Measurements from ENCODE around the gene F2. TPM values are rescaled to one million over a fixed set of nuclear protein-coding genes. Genes with fewer than 3 reads are reported as not detected.

Gene F2
- total and polyA plus RNA-seq, 2 of the 13 experiments (the other 11 are each of a cell fraction or from before 2014, with no cell fraction given), result 330 to 801 TPM

DNA sequence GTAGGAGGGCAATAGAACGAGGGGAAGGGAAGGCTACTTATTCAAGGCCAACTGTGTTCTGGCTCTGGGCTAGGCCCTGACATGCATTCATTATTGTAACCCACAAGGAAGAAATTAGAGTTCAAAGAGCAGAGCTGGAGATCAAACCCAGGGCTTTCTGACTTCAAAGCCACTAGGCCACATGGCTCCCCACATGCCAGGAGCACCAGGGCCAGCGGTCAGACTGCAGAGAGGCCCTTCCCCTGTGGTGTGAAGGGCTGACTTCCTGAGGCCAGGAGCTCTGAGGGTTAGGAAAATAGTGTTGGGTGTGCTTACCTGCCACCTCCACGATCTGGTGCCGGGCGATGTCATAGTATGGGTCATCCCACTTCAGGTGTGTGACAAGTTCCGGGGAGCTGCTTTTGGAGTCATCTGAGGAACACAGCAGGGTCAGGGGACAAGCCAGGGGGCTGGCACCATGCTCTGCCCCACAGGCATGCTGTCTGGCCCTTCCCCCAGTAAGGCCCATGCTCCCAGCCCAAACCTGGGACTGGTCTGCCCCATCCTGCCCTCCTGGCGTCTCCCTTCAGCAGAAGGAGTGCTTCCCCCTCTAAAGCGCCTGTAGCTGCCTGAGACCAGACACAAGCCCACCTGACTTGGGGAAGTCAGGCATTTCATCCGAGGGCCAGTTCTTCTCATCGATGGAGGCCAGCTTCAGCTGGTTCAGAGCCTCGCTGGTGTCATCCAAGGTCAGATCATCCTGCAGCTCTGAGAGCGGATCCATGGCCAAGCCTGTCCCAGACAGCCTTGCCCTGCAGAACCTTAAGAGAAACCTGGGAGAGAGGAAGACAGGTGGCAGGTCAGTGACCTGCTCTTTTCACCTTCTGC, 23.4 kb upstream of the F2 start (continued):
- TF ChIP-seq, protein P1, sequence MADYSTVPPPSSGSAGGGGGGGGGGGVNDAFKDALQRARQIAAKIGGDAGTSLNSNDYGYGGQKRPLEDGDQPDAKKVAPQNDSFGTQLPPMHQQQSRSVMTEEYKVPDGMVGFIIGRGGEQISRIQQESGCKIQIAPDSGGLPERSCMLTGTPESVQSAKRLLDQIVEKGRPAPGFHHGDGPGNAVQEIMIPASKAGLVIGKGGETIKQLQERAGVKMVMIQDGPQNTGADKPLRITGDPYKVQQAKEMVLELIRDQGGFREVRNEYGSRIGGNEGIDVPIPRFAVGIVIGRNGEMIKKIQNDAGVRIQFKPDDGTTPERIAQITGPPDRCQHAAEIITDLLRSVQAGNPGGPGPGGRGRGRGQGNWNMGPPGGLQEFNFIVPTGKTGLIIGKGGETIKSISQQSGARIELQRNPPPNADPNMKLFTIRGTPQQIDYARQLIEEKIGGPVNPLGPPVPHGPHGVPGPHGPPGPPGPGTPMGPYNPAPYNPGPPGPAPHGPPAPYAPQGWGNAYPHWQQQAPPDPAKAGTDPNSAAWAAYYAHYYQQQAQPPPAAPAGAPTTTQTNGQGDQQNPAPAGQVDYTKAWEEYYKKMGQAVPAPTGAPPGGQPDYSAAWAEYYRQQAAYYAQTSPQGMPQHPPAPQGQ (CRISPR knock-in tag; IDR thresholded peaks at IDR 0.05; ENCODE audit: borderline replicate concordance), result no peak
- TF ChIP-seq ZNF441 (CRISPR knock-in tag; IDR thresholded peaks at IDR 0.05; ENCODE audit: borderline replicate concordance) (peak; percentile 63; the same call in 1 of the 2 replicates), YEATS4 (CRISPR knock-in tag; IDR thresholded peaks at IDR 0.05; ENCODE audit: borderline replicate concordance) (peak; percentile 38; the same call in 1 of the 2 replicates), ZNF253 (CRISPR knock-in tag; IDR thresholded peaks at IDR 0.05; ENCODE audit: borderline replicate concordance) (peak; percentile 77; the same call in 1 of the 2 replicates), SYNCRIP (IDR thresholded peaks at IDR 0.05; ENCODE audit: insufficient read depth, low read depth, low read length) (no peak), KMT2B (CRISPR knock-in tag; IDR thresholded peaks at IDR 0.05) (peak; percentile 56; the same call in 1 of the 2 replicates), SMAD1 (CRISPR knock-in tag; IDR thresholded peaks at IDR 0.05; ENCODE audit: borderline replicate concordance, low read depth) (no peak), SIN3A (IDR thresholded peaks at IDR 0.05; ENCODE audit: borderline replicate concordance, low read depth, low read length) (no peak), ZKSCAN8 (CRISPR knock-in tag; IDR thresholded peaks at IDR 0.05; ENCODE audit: borderline replicate concordance) (no peak), NFKB2 (CRISPR knock-in tag; IDR thresholded peaks at IDR 0.05; ENCODE audit: borderline replicate concordance) (peak; percentile 97), ZNF446 (CRISPR knock-in tag; IDR thresholded peaks at IDR 0.05) (no peak)
- TF ChIP-seq, protein P2, sequence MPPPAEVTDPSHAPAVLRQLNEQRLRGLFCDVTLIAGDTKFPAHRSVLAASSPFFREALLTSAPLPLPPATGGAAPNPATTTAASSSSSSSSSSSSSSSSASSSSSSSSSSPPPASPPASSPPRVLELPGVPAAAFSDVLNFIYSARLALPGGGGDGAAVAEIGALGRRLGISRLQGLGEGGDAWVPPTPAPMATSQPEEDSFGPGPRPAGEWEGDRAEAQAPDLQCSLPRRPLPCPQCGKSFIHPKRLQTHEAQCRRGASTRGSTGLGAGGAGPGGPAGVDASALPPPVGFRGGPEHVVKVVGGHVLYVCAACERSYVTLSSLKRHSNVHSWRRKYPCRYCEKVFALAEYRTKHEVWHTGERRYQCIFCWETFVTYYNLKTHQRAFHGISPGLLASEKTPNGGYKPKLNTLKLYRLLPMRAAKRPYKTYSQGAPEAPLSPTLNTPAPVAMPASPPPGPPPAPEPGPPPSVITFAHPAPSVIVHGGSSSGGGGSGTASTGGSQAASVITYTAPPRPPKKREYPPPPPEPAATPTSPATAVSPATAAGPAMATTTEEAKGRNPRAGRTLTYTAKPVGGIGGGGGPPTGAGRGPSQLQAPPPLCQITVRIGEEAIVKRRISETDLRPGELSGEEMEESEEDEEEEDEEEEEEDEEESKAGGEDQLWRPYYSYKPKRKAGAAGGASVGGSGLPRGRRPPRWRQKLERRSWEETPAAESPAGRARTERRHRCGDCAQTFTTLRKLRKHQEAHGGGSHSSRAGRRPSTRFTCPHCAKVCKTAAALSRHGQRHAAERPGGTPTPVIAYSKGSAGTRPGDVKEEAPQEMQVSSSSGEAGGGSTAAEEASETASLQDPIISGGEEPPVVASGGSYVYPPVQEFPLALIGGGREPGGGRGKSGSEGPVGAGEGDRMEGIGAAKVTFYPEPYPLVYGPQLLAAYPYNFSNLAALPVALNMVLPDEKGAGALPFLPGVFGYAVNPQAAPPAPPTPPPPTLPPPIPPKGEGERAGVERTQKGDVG (CRISPR knock-in tag; IDR thresholded peaks at IDR 0.05; ENCODE audit: borderline replicate concordance), result peak; percentile 77; the same call in 1 of the 2 replicates
- TF ChIP-seq, protein P3, sequence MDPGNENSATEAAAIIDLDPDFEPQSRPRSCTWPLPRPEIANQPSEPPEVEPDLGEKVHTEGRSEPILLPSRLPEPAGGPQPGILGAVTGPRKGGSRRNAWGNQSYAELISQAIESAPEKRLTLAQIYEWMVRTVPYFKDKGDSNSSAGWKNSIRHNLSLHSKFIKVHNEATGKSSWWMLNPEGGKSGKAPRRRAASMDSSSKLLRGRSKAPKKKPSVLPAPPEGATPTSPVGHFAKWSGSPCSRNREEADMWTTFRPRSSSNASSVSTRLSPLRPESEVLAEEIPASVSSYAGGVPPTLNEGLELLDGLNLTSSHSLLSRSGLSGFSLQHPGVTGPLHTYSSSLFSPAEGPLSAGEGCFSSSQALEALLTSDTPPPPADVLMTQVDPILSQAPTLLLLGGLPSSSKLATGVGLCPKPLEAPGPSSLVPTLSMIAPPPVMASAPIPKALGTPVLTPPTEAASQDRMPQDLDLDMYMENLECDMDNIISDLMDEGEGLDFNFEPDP (CRISPR knock-in tag; conservative IDR thresholded peaks at IDR 0.05), result no peak
- TF ChIP-seq, protein P4, sequence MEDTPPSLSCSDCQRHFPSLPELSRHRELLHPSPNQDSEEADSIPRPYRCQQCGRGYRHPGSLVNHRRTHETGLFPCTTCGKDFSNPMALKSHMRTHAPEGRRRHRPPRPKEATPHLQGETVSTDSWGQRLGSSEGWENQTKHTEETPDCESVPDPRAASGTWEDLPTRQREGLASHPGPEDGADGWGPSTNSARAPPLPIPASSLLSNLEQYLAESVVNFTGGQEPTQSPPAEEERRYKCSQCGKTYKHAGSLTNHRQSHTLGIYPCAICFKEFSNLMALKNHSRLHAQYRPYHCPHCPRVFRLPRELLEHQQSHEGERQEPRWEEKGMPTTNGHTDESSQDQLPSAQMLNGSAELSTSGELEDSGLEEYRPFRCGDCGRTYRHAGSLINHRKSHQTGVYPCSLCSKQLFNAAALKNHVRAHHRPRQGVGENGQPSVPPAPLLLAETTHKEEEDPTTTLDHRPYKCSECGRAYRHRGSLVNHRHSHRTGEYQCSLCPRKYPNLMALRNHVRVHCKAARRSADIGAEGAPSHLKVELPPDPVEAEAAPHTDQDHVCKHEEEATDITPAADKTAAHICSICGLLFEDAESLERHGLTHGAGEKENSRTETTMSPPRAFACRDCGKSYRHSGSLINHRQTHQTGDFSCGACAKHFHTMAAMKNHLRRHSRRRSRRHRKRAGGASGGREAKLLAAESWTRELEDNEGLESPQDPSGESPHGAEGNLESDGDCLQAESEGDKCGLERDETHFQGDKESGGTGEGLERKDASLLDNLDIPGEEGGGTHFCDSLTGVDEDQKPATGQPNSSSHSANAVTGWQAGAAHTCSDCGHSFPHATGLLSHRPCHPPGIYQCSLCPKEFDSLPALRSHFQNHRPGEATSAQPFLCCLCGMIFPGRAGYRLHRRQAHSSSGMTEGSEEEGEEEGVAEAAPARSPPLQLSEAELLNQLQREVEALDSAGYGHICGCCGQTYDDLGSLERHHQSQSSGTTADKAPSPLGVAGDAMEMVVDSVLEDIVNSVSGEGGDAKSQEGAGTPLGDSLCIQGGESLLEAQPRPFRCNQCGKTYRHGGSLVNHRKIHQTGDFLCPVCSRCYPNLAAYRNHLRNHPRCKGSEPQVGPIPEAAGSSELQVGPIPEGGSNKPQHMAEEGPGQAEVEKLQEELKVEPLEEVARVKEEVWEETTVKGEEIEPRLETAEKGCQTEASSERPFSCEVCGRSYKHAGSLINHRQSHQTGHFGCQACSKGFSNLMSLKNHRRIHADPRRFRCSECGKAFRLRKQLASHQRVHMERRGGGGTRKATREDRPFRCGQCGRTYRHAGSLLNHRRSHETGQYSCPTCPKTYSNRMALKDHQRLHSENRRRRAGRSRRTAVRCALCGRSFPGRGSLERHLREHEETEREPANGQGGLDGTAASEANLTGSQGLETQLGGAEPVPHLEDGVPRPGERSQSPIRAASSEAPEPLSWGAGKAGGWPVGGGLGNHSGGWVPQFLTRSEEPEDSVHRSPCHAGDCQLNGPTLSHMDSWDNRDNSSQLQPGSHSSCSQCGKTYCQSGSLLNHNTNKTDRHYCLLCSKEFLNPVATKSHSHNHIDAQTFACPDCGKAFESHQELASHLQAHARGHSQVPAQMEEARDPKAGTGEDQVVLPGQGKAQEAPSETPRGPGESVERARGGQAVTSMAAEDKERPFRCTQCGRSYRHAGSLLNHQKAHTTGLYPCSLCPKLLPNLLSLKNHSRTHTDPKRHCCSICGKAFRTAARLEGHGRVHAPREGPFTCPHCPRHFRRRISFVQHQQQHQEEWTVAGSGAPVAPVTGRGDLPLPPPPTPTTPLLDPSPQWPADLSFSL (CRISPR knock-in tag; IDR thresholded peaks at IDR 0.05), result no peak
